Measurements from ENCODE around the gene ARHGEF16.

The ARHGEF16 gene

GRCh38 chr1:3453891-3454810 is at the start of gene ARHGEF16:
Gene ARHGEF16 (plus strand): TSS chr1:3454665. CDS start chr1:3463085, 8,420 bp downstream.
- DNase-seq = peak; percentile 32

GRCh38 chr1:3404801-3405200 is 49.7 kb upstream of the ARHGEF16 start:
- no peak for DNase-seq

- DNase-seq = no peak
Measured at GRCh38 chr1:3405491-3405890, 49.0 kb upstream of the ARHGEF16 start.

- no peak for DNase-seq
Measured at GRCh38 chr1:3405974-3406867, 48.2 kb upstream of the ARHGEF16 start.

- DNase-seq = no peak
Measured at GRCh38 chr1:3407021-3407420, 47.4 kb upstream of the ARHGEF16 start.

GRCh38 chr1:3408751-3409266 is 45.7 kb upstream of the ARHGEF16 start:
- DNase-seq = no peak

- no peak for DNase-seq
Measured at GRCh38 chr1:3409366-3410141, 44.9 kb upstream of the ARHGEF16 start.

- peak; percentile 24 for DNase-seq
Measured at GRCh38 chr1:3410142-3410925, 44.1 kb upstream of the ARHGEF16 start.

GRCh38 chr1:3411806-3412205 is 42.7 kb upstream of the ARHGEF16 start:
- DNase-seq = no peak

- no peak for DNase-seq
Measured at GRCh38 chr1:3412376-3412775, 42.1 kb upstream of the ARHGEF16 start.

GRCh38 chr1:3413975-3414710 is 40.3 kb upstream of the ARHGEF16 start:
- no peak for DNase-seq

- no peak for DNase-seq
Measured at GRCh38 chr1:3415260-3416090, 39.0 kb upstream of the ARHGEF16 start.

- DNase-seq = no peak
Measured at GRCh38 chr1:3417082-3417739, 37.3 kb upstream of the ARHGEF16 start.

- DNase-seq = no peak
Measured at GRCh38 chr1:3417934-3418333, 36.5 kb upstream of the ARHGEF16 start.

- DNase-seq = no peak
Measured at GRCh38 chr1:3418600-3418999, 35.9 kb upstream of the ARHGEF16 start.

GRCh38 chr1:3419415-3420204 is 34.9 kb upstream of the ARHGEF16 start:
- no peak for DNase-seq

GRCh38 chr1:3420218-3420951 is 34.1 kb upstream of the ARHGEF16 start:
- no peak for DNase-seq

- DNase-seq = no peak
Measured at GRCh38 chr1:3422638-3423037, 31.8 kb upstream of the ARHGEF16 start.

Data from kidney glomerular epithelial cell (primary cell).